Activated CD8-positive, alpha-beta memory T cell treated with anti-CD3 and anti-CD28 coated beads, Interleukin-2, amount 50 U/mL, for 1 hour (primary cell): Measurements from ENCODE around the gene SHROOM2.
"Not testable (repeated sequence)": the region's sequence is repeated elsewhere in the genome, so short reads cannot be mapped to it uniquely, and the experiment has no call there.

ENCODE experiments used
- DNase-seq: peaks from one replicate; pipeline ENCODE4 v3.0.0-alpha.2; 2020; ENCODE audit errors: extremely low read depth

SHROOM2 gene, protein sequence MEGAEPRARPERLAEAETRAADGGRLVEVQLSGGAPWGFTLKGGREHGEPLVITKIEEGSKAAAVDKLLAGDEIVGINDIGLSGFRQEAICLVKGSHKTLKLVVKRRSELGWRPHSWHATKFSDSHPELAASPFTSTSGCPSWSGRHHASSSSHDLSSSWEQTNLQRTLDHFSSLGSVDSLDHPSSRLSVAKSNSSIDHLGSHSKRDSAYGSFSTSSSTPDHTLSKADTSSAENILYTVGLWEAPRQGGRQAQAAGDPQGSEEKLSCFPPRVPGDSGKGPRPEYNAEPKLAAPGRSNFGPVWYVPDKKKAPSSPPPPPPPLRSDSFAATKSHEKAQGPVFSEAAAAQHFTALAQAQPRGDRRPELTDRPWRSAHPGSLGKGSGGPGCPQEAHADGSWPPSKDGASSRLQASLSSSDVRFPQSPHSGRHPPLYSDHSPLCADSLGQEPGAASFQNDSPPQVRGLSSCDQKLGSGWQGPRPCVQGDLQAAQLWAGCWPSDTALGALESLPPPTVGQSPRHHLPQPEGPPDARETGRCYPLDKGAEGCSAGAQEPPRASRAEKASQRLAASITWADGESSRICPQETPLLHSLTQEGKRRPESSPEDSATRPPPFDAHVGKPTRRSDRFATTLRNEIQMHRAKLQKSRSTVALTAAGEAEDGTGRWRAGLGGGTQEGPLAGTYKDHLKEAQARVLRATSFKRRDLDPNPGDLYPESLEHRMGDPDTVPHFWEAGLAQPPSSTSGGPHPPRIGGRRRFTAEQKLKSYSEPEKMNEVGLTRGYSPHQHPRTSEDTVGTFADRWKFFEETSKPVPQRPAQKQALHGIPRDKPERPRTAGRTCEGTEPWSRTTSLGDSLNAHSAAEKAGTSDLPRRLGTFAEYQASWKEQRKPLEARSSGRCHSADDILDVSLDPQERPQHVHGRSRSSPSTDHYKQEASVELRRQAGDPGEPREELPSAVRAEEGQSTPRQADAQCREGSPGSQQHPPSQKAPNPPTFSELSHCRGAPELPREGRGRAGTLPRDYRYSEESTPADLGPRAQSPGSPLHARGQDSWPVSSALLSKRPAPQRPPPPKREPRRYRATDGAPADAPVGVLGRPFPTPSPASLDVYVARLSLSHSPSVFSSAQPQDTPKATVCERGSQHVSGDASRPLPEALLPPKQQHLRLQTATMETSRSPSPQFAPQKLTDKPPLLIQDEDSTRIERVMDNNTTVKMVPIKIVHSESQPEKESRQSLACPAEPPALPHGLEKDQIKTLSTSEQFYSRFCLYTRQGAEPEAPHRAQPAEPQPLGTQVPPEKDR (N-terminal part only)

DNA sequence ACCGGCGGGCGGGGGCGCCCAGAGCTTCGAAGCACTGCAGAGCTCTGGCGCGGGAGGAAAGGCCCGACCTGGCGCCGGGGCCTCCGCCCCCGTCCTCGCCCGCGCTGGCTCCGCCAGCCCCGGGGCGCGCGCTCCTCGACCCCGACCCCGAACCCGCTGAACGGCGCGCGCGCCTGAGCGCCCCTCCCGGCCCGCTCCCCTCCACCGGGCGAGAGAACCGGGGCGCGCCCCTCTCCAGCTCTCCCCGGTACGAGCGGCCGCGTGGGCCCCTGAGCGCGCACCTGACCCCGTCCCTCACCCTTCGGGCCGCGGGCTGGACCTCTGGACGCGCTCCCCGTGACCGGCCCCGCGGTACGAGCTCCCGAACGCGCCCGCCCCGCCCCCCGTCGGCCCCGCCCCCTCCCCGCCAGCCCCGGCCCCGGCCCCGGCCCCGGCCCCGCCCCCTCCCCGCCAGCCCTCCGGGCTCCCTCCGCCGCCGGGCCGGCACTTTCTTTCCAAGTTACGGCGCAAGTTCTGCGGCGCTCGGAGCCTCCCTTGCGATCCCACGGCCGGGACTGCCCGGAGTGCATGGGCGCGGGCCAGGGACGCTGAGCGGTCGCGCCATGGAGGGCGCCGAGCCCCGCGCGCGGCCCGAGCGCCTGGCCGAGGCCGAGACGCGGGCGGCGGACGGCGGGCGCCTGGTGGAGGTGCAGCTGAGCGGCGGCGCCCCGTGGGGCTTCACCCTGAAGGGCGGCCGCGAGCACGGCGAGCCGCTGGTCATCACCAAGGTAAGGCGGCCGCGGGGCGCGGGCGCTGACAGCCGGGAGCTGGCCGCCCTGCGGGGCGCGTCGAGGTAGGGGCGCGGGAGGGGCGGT is at the start of gene SHROOM2:
SHROOM2 (plus strand) TSS at position 486 of the 854 bp plus-strand sequence; CDS start at position 603, 117 bp downstream.
- DNase-seq = no peak

DNA sequence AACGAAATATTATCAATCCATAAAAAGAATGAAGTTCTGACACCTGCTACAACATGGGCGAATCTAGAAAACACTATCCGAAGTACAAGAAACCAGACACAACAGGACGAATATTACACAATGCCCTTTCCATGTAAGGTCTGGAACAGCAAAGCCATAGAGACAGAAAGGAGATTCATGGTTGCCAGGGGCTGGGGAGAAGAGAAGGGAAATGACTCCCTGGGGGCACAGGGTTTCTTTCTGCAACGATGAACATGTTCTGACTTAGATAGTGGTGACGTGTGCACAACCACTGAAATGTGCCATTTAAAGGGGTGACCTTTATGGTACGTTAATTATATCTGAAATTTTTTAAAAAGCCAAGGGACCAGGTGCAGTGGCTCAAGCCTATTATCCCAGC is 48.9 kb upstream of the SHROOM2 start:
- DNase-seq = no peak

DNA sequence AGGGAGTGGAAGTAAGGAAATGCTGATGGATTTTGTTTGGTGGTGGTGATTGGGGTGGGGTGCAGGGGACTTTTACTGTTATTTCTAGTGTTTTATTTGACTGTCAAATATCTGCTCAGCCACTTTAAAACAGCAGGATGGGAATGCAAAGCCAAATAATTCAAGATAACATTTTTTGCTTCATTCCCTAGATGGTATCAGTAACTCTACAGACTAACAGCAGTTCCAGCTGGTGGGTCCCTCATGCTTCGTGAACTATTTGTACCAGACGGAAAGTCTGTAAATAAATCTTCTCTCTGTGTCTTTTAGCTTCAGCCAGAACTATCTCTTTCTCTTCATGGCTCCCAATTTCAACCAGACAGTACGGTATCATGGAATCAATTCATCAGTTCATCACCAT is 48.1 kb upstream of the SHROOM2 start:
- no peak for DNase-seq

DNA sequence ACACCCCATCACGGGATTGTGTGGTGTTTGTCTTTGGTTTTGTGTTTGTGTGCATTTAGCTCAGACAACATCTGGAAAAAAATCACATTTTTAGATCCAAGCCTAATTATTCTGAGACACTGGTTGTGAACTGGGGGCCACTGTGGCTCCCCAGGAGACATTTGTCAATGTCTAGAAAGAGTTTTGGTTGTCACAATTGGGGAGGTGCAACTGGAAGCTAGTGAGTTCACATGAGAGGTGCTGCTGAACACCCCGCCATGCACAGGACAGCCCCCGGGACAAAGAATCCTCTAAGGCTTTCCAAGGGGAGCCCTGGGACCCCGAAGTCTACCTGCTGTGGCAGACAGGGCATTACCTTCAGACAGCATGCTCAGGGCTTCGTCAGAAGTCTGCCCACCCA is 47.1 kb upstream of the SHROOM2 start:
- DNase-seq = no peak

DNA sequence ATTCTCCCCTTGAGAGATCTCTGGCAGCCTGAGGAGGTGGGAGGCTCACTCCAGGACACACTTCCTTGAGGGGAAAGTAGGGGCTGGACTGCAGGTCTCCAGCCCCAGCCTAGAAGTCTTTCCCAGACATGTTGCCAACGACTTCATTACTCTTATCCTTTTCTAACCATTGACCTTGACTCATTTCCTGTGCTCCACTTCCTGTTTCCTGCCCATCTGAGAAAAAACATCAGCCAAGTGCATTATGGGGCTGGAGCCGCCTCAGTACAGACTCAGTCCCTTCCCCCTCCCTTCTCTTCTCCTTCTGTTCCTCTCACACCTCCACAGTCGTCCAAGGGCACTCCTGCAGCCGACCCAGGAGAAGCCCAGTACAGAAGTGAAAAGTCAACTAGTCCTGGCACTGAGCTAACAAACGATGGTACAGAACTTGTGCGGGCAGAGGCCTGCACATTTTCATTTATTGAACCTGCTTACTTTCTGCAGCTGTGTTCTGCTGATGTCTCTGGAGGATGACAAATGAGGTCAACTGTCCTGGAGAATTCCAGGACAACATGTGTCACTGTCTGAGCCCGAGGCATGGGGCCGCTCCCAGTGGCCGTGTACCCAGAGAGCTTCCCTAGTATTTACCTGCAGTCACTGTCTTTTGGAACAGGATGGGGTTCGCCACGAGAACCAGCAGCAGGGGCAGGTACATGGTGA is 40.7 kb upstream of the SHROOM2 start:
- DNase-seq = no peak

DNA sequence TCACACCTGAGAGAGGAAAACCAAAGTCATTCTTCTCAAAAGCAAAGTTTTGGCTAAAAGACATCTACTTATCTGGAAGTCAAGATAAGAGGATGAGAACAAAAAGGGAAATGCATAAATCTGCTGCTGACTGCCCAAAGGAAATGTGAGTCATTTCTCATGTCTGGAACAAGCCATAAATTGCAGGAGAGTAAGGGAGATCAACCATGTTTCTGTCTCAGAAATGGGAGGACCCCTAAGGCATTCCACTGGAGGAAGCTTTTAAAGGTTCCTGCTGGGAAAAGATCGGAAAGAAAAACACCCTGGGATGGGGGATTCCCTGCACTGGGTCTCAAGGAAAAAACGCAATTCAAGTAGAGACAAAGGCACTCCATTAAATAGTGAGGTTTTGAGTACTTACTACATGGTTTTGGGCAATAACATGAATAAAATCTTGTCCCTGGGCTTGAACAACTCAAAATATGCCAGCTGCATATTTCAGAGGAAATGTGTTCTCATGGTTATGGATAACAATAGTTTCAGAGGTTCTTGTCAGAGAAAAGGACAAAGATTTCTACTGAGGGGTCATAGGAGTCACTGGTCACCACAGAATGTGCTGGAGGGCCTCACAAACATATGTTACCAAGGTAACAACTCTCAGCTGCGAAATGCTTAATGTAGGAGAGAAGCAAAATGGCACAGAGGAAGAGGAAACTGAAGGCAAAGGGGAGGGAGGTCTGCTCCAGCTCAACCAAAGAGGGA is 39.9 kb upstream of the SHROOM2 start:
- DNase-seq = no peak

DNA sequence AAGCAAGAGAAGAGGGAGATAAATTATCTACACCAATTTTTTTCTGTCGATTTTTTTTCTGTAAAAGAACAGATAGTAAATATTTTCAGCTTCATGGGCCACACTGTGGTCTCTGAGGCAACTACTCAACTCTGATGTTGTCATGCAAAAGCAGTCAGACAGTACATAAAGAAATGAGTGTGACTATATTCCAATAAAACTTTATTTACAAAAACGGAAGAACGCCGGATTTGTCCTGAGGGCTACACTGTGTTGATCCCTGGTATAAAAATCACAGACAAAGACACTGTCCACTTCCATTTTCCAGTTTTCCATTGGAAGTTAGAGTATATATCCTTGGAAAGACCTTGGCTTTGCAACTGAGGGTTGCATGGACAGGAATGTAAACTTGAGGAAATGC is 38.6 kb upstream of the SHROOM2 start:
- no peak for DNase-seq

DNA sequence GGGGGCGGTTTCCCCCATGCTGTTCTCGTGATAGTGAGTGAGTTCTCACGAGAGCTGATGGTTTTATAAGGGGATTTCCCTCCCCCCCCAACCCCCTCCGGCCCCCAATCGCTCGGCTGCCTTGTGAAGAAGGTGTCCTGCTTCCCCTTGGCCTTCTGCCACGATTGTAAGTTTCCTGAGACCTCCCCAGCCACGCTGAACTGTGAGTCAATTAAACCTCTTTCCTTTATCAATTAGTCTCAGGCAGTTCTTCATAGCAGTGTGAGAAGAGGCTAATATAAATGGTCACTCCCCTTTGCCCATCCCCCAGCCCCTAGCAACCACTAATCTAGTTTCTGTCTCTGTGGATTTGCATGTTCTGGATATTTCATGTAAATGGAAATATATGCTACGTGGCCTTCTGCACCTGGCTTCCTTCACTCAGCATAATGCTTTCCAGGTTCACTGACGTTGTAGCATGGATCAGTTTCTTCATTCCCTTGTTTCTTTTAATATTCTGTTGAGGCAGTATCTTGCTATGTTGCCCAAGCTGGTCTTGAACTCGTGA is 37.0 kb upstream of the SHROOM2 start:
- no peak for DNase-seq

DNA sequence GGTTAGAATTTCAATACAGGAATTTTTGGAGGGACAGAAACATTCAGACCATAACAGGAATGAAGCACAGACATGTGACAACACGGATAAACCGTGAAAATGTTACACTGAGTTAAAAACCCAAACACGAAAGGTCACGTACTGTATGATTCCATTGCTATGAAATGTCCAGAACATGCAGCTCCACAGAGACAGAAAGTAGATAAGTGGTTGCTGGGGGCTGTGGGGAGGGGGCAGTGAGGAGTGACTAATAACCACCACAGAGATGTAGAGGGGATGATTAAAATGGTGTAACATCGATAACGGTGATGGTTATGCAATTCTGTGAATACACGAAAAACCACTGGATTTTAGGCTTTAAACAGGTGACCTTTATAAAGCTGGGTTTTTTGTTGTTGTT is 28.9 kb upstream of the SHROOM2 start:
- no peak for DNase-seq

DNA sequence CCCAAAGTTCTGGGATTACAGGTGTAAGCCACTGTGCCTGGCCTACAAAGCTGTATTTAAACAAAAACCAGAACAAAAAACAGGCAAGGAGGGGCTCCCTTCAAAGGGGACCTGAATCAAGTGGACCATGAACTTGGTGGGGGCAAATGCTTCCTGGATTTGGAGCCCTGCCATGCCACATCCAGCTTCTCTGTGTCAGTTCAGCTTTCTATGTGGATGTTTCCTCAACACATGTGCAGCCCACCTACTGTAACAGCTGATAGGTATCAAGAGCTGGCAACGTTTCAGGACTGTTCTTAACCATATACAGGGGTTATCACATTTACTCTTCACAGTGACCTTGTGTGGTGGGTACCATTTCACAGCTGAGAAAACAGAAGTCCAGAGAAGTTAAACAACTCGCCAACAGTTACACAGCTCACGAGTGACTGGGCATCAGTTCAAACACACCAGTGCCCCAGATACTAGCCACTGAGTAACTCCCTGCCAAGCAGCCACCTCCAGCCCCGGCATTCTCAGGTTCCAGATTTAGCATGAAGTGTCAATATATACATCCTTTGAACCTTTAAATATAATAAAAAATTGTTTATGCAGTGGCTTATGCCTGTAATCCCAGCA is 28.1 kb upstream of the SHROOM2 start:
- no peak for DNase-seq

DNA sequence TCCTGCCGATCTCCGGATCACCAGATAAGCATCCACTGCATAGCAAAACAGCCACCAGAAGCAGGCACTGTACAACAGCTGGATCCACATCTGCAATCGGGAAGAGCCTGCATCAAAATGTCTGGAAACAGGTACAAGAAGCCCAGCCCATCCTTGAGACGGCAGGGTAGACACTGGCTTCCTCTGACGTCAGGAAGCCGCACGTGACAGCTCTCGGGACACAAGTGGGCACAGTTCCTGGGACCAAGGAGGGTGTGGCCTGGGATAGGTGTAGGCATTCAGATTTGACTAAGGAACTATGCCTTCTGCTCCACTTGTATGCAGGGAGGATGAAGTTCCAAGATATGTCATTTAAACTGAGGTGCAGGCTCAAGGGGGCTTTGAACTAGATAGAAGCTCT is 26.9 kb upstream of the SHROOM2 start:
- DNase-seq = no peak

DNA sequence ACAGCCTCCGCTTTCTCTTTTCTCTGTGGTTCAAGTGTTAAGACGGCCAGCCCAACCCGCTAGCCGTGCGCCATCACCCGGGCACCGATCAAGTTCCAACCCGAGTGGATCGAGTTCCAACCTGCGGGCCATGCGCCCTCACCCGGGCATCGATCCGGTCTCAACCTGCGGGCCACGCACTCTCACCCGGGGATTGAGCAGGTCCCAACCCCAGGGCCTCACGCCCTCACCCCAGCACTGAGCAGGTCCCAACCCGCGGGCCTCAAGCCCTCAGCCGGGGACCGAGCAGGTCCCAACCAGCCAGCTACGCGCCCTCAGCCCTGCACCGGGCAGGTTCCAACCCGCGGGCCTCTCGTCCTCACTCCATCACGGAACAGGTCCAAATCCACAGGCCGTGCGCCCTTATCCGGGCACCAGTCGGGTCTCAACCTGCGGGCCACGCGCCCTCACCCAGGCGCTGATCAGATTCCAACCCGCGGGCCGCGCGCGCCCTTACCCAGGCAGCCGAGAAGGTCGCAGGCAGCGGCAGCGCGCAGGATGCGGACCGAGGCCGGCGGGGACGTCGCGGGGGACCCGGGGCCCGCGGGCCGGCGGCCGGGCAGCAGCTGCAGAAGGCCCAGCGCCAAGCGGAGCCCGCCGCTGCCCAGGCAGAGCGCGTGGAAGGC is 21.0 kb upstream of the SHROOM2 start:
- no peak for DNase-seq

DNA sequence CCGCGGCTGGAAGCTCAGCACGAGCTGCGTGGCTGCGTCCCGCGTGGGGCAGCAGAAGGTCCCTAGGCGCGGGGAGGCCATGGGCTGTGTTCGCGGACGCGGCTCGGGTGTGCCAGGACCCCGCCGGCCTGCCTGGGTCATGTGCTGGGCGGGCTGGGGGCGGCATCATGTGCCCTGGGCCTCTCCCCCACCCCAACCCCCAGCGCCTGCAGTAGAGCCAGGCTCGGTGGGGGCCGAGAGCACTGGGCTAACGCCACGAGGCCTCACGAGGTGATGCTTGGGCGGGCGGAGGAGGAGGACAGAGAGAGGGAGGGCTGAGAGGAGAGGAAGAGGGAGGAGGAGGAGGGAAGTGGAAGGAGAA is 20.5 kb upstream of the SHROOM2 start, which contains the start of gene GPR143:
GPR143 (minus strand) TSS at position 111 of the 361 bp plus-strand sequence; CDS start at position 81, 30 bp downstream.
- no peak for DNase-seq

DNA sequence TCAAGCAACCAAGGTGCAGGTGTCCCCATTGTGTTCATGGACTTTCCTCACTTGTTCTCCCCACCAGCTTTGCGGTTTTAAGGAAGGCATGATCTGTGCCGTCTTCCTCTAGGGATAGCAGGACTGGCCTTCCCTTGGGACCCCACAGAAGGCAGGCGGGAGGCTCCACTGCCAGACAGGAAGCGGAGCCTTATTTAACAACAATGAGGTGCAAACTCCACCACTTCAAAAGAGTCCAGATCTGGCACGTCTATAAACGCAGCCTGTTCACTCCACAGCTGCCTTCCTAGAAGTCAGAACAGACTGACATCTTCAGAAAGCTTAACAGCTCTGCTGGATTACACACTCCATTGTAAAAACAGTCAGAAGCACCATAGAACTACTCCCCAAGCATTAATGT is 18.9 kb upstream of the SHROOM2 start:
- DNase-seq = no peak

DNA sequence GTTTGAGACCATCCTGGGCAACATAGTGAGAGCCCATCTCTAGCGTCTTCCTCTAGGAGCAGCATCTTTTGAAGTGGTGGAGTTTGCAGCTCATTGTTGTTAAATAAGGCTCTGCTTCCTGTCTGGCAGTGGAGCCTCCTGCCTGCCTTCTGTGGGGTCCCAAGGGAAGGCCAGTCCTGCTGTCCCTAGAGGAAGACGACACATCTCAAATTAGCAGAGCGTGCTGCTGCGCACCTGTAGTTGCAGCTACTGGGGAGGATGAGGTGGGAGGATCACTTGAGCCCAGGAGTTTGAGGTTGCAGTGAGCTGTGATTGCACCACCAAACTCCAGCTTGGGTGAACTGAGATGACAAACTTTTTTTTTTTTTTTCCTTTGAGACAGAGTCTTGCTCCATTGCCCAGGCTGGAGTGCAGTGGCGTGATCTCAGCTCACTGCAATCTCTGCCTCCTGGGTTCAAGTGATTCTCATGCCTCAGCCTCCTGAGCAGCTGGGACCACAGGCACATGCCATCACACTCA is 17.8 kb upstream of the SHROOM2 start:
- DNase-seq = not testable (repeated sequence)

DNA sequence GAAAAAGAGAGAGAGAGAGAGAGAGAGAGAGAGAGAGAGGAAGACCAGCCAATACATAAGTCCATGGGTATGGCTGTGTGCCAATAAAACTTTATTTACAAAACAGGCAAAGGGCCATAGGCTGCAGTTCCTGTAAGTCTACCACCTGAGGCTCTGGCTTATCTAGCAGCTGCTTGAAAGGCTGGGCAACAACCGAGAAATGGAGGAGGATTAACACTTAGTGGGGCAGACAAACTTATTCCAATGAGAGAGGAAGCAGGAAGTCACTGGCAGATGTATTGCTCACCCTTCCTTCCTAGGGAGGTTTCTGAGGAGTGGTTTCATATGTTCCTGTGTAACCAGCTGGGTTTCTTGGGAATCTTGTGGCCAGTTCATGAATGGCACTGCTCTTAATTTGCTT is 15.9 kb upstream of the SHROOM2 start:
- DNase-seq = no peak

DNA sequence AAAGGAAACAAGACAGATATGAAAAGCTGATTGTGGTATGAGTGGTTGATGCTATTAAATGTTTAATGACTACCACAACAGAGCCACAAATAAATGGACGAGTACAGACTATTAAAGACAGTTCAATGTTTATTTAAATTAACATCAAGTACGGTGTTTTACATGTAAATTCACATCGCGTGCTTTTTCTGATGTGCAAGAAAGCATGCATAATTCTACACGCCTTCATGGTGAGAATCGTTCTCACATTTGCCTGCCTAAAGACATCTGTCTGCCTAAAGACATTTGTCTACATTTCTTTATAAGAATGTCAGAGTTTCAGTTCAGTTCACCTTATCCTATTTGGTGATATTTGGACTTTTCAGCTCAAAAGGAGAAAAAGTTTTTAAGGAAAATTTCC is 13.3 kb upstream of the SHROOM2 start:
- no peak for DNase-seq

DNA sequence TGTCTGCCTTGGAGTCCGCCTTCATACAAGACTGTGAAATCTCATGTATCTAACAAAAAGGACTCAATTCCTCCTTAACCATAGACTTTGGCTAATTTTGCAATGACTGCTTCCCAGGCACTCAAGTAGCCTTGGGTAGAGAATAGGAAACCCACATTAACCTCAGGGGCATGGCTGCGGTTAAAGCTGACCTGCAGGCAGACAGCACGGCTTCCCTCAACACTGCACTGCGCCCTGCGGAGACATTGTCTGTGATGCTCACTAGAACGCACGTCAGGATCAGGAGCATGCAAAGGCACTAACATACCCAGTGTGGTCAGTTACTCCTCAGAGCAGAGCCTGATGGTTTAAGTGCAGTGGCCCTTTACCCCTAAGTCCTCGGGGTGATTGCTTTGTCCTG is 10.3 kb upstream of the SHROOM2 start:
- no peak for DNase-seq
